H7 (cell line): ENCODE measurements around the gene NLRX1. TPM values are rescaled to one million over a fixed set of nuclear protein-coding genes. Genes with fewer than 3 reads are reported as not detected.

ENCODE experiments used
- total RNA-seq: library from RNA; depleted of rRNA; stranded (reverse); fragments of >200 nt; shearing (Covaris generic); gene quantifications from 2 replicates; pipeline ENCODE4 v1.2.3, GENCODE V29; 2014; rRNA removed

The NLRX1 gene
- total RNA-seq, 1 experiment from 2014 or later, result 34.0 TPM

Other genes with a start within 250 kb of the NLRX1 start
- gene BCL9L, start 242.8 kb upstream of the NLRX1 start, total RNA-seq, result 15.8 and 18.5 TPM in 2 replicates
- 0.21 TPM in 1 of 2 replicates, not detected in the other for gene UPK2, start 212.4 kb upstream of the NLRX1 start, total RNA-seq
- gene FOXR1, start 197.0 kb upstream of the NLRX1 start, total RNA-seq, result not detected in 2 replicates
- gene CENATAC, start 170.6 kb upstream of the NLRX1 start, total RNA-seq, result 15.7 and 18.0 TPM in 2 replicates
- 881 and 959 TPM in 2 replicates for gene RPS25, start 150.4 kb upstream of the NLRX1 start, total RNA-seq
- 78.3 and 98.2 TPM in 2 replicates for gene TRAPPC4, start 150.0 kb upstream of the NLRX1 start, total RNA-seq
- gene SLC37A4, start 137.8 kb upstream of the NLRX1 start, total RNA-seq, result 53.2 and 54.5 TPM in 2 replicates
- 183 and 200 TPM in 2 replicates for gene HYOU1, start 111.5 kb upstream of the NLRX1 start, total RNA-seq
- gene VPS11, start 100.9 kb upstream of the NLRX1 start, total RNA-seq, result 17.5 and 21.9 TPM in 2 replicates
- gene HMBS, start 83.8 kb upstream of the NLRX1 start, total RNA-seq, result 12.2 and 14.3 TPM in 2 replicates
- gene DPAGT1, start 66.9 kb upstream of the NLRX1 start, total RNA-seq, result 30.7 and 44.3 TPM in 2 replicates
- gene C2CD2L, start 61.4 kb upstream of the NLRX1 start, total RNA-seq, result 4.8 and 7.0 TPM in 2 replicates
- gene HINFP, start 47.1 kb upstream of the NLRX1 start, total RNA-seq, result 21.2 and 33.2 TPM in 2 replicates
- gene ABCG4, start 19.7 kb upstream of the NLRX1 start, total RNA-seq, result 0.31 and 0.37 TPM in 2 replicates
- not detected in 2 replicates for gene NHERF4, start 16.8 kb downstream of the NLRX1 start, total RNA-seq
- gene CBL, start 37.6 kb downstream of the NLRX1 start, total RNA-seq, result 16.1 and 23.6 TPM in 2 replicates
- 45.5 and 59.3 TPM in 2 replicates for gene MCAM, start 148.4 kb downstream of the NLRX1 start, total RNA-seq
- gene RNF26, start 165.8 kb downstream of the NLRX1 start, total RNA-seq, result 26.4 and 28.9 TPM in 2 replicates
- 2.1 TPM in 2 replicates for gene C1QTNF5, start 172.2 kb downstream of the NLRX1 start, total RNA-seq
- not detected in 2 replicates for gene MFRP, start 178.0 kb downstream of the NLRX1 start, total RNA-seq
- 2.7 and 2.8 TPM in 2 replicates for gene USP2, start 213.0 kb downstream of the NLRX1 start, total RNA-seq